GM21528 (cell line): ENCODE data around the gene ELMOD3.
A peak's percentile ranks its signal among the peaks of the same experiment; 100 is the strongest.
"Not testable (repeated sequence)": the region's sequence is repeated elsewhere in the genome, so short reads cannot be mapped to it uniquely, and the experiment has no call there.

ENCODE experiments used
- ATAC-seq: cut with Tn5 transposase; IDR thresholded peaks from one replicate; pipeline ENCODE4 v1.9.1; 2021; ENCODE audit warnings: mild to moderate bottlenecking, moderate library complexity; ENCODE audit not compliant: unreplicated experiment, low FRiP score

The ELMOD3 gene

GRCh38 chr2:85327822-85328617 lies 26.5 kb upstream of the ELMOD3 start, which contains the start of gene TGOLN2:
Gene TGOLN2 (minus strand): TSS chr2:85327989. CDS start chr2:85327962, 27 bp downstream.
- ATAC-seq, result peak; percentile 86

GRCh38 chr2:85329181-85329651 lies 25.4 kb upstream of the ELMOD3 start:
- no peak for ATAC-seq

- ATAC-seq, result not testable (repeated sequence)
Measured at GRCh38 chr2:85329701-85330100, 24.9 kb upstream of the ELMOD3 start.

DNA sequence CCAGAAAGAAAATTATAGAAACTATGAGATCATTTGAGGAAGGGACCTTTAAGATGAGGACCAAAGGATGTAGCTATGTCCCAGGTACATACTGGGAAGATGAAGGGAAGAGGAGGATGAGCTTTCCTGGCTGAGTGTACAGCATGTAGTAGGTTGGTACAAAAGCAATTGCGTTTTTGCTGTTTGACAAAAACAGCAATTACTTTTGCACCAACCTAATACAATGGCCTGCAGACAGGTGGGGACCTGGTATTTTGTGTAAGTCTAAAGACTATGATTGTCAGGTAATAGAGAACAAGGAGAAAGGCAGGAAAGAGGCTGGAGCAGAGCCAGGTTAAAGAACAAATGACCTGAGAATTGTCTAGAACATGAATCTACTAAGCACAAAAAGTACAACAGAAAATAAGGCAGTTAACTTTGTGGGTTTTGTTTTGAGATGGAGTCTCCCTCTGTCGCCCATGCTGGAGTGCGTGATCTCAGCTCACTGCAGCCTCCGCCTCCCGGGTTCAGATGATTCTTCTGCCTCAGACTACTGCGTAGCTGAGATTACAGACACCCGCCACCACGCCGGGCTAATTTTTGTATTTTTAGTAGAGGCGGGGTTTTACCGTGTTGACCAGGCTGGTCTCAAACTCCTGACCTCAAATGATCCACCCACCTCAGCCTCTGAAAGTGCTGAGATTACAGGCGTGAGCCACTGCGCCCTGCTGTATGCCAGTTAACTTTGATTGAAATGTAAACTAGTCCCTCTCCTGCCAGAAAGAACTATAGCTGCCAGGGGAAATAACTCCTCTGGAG lies 23.5 kb upstream of the ELMOD3 start:
- ATAC-seq, result no peak

DNA sequence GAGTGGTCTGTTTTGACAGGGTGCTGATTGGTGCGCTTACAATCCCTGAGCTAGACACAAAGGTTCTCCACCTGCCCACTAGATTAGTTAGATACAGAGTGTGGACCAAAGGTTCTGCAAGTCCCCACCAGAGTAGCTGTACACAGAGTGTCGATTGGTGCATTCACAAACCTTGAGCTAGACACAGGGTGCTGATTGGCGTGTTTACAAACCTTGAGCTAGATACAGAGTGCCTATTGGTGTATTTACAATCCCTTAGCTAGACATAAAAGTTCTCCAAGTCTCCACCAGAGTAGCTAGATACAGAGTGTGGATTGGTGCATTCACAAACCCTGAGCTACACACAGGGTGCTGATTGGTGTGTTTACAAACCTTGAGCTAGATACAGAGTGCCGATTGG lies 20.7 kb upstream of the ELMOD3 start:
- not testable (repeated sequence) for ATAC-seq

GRCh38 chr2:85334928-85335327 lies 19.6 kb upstream of the ELMOD3 start:
- no peak for ATAC-seq

DNA sequence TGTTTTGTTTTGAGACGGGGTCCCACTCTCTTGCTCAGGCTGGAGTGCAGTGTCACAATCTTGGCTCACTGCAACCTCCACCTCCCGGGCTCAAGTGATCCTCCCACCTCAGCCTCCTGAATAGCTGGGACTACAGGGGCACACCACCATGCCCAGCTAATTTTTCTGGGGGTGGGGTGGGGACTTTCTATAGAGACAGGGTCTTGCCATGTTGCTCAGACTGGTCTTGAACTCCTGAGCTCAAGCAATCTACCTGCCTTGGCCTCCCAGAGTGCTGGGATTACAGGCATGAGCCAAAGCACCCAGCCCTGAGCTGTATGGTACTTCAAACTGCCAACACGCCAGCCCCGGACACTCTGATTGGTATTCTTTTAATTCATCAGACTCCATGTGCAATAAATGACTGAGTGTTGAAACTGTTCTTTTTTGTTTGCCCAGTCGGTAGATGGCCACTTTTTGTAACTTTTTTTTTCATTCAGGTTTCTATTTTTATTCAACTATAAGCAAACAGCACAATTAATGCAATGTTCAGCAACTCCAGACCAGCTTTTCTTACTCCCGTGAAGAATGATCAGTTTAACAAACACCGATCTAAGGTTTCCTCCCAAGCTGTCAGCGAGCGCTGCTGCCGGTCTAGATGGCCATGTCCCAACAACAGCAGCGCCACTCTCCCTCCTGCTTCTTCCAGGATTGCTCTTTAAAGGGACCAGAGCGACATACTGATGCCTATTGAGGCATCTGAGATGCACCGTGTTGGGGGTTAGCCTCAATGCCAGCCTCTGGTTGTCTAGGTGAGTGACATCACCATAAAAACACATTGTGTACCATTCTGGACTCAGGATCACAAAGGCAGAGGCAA lies 14.3 kb upstream of the ELMOD3 start:
- no peak for ATAC-seq

- no peak for ATAC-seq
Measured at GRCh38 chr2:85341269-85342029, 13.1 kb upstream of the ELMOD3 start.

- no peak for ATAC-seq
Measured at GRCh38 chr2:85342156-85342555, 12.4 kb upstream of the ELMOD3 start.

GRCh38 chr2:85343207-85343895 lies 11.2 kb upstream of the ELMOD3 start:
- ATAC-seq, result not testable (repeated sequence)

DNA sequence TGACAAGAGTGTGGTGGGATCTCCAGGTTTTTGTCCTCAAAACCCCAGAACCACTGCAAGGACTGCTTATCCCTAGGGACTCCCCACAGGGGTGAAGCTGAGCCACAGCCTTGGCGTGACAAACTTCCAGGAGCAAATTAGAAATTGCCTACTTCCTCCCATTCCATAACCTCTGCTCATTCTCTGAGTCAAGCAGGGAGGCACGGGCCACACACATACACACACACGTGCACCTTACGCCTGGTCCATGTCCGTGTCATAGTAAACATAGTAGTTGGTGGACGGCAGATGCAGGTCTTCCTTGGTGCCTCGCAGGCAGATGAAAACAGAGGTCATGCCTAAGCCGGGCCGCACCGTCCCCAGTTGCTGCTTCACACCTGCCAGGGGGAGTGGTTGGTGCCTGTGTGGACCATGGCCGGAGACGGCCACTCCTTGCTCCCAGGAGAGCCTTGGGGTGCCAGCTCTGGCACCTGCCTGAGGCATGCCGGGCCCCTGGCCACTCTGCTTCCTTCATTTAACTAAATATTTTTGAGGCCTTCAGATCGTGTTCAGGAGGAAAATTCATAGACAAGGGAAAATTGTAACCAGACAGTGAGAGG lies 10.1 kb upstream of the ELMOD3 start:
- ATAC-seq, result no peak

DNA sequence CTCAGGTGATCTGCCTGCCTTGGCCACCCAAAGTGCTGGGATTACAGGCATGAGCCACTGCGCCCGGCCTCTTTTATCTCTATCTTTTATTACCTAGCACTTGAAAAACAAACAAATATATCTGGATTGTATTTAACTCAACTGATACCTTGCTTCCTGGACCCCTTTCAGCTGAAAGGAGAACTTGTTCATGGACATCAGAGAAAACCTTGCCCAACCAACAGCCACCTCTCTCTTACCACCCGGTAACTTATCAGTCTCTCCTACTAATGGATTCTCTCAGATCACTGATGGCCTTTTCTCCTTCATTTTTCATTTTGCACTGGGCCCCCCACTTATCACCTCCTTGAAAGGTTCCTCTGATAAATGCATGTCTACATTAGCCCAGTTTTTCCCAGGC lies 7.0 kb upstream of the ELMOD3 start:
- ATAC-seq, result no peak

DNA sequence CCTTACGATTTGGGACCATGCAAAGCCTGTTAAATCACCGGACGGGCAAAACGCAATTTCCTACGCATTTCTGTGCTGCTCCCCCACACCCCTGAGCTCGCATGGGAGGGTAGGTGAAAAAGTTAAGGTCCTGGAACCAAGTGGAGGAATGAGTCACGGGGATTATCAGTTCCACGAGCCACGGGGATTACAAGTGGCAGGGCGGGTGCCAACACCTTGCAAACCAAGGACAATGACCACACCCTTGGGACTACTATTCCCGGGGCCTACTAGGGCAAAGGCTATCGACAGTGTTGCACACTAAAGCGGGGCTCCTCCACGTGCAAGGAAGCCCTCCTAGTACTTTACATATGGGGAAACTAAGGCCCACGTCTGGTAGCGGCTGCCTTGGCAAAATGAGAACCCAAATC lies 688 bp upstream of the ELMOD3 start:
- ATAC-seq, result peak; percentile 4

GRCh38 chr2:85355073-85355410 lies 473 bp downstream of the ELMOD3 start:
- ATAC-seq, result peak; percentile 8

DNA sequence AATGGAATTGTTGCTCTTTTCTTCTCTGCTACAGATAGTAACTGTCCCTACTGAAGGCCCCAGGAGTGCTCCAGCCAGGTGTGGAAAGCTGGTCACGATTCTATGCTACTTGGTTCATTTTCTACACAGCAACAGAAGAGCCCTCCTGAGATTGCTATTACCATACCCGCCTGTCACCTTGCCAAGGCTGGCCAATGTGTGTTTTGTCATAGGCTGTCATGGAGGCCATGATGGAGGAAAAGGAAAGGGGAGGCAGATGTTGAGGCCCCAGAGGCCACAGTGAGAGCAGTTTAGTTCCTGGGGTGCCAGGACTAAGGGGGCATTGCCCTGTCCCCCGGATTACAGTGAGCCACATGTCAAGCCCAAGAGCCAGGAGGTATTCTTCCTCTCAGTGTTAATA lies 952 bp downstream of the ELMOD3 start:
- no peak for ATAC-seq

DNA sequence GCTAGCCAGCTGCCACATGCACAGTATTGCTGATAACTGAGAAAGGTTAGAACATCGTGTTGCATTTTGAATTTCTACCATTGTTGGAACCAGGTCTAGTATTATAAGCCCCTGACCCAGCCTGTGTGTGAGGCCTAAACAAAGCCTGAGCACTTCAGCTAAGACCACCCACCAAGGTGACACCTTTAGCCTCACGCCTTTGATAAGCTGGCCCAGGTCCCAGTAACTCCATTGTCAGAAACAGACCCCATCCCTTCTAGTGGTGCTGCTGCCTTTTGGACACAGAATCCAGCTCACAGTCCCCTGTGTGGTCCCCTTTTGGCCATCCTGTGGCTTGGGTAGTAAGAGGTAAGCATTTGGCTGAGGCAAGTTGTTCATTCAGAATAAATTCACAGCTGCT lies 1.6 kb downstream of the ELMOD3 start:
- ATAC-seq, result no peak

- ATAC-seq, result no peak
Measured at GRCh38 chr2:85357736-85358135, 3.2 kb downstream of the ELMOD3 start.

- not testable (repeated sequence) for ATAC-seq
Measured at GRCh38 chr2:85362653-85363387, 8.3 kb downstream of the ELMOD3 start.
